HG02678 (cell line): Measurements from ENCODE around the gene RAD54L.
"Not testable (repeated sequence)": the region's sequence is repeated elsewhere in the genome, so short reads cannot be mapped to it uniquely, and the experiment has no call there.

Experiments
- ATAC-seq: cut with Tn5 transposase; IDR thresholded peaks from one replicate; pipeline ENCODE4 v1.9.1; 2021; ENCODE audit warnings: mild to moderate bottlenecking, moderate library complexity; ENCODE audit not compliant: unreplicated experiment

RAD54L gene

DNA sequence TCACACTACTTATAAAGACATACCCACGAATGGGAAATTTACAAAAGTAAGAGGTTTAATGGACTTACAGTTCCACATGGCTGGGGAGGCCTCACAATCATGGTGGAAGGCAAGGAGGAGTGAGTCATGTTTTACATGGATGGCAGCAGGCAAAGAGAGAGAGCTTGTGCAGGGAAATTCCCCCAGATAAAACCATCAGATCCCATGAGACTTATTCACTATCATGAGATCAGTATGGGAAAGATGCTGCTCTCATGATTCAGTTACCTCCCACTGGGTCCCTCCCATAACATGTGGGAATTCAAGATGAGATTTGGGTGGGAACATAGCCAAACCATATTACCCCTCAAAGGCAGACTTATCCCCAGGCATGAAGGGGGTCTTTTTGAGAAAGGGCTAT lies 8.7 kb upstream of the RAD54L start:
- not testable (repeated sequence) for ATAC-seq

DNA sequence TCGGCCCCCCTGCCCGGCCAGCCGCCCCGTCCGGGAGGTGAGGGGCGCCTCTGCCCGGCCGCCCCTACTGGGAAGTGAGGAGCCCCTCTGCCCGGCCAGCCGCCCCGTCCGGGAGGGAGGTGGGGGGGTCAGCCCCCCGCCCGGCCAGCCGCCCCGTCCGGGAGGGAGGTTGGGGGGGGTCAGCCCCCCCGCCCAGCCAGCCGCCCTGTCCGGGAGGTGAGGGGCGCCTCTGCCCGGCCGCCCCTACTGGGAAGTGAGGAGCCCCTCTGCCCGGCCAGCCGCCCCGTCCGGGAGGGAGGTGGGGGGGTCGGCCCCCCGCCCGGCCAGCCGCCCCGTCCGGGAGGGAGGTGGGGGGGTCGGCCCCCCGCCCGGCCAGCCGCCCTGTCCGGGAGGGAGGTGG lies 5.8 kb upstream of the RAD54L start:
- not testable (repeated sequence) for ATAC-seq

GRCh38 chr1:46242918-46243317 lies 4.6 kb upstream of the RAD54L start:
- ATAC-seq: no peak

DNA sequence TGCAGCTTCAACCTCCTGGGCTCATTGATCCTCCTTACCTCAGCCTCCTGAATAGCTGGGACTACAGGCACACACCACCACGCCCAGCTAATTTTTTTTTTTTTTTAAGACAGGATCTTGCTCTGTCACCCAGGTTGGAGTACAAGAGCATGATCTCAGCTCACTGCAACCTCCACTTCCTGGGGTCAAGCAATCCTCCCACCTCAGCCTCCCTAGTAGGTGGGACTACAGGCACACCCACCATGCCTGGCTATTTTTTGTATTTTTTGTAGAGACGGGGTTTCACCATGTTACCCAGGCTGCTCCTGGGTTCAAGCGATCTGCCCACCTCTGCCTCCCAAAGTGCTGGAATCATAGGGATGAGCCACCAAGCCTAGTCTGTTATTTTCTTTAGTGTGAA lies 3.7 kb upstream of the RAD54L start:
- ATAC-seq: not testable (repeated sequence)

GRCh38 chr1:46244656-46245371 lies 2.7 kb upstream of the RAD54L start:
- ATAC-seq: no peak

DNA sequence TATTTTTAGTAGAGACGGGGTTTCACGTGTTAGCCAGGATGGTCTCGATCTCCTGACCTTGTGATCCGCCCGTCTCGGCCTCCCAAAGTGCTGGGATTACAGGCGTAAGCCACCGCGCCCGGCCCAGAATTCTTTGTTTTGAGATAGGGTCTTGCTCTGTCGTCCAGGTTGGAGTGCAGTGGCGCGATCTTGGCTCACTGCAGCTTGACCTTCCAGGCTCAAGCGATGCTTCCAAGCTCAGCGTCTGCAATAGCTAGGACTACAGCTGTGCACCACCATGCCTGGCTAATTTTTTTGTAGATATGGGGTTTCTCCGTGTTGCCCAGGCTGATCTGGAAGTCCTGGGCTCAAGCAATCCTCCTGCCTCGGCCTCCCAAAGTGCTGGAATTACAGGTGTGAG lies 1.4 kb upstream of the RAD54L start:
- ATAC-seq: not testable (repeated sequence)

GRCh38 chr1:46246548-46247435 lies 771 bp upstream of the RAD54L start:
- peak; percentile 56 for ATAC-seq

- ATAC-seq: no peak
These were observed 758 bp downstream of the RAD54L start for GRCh38 chr1:46248122-46248920.

GRCh38 chr1:46254668-46255067 lies 7.1 kb downstream of the RAD54L start:
- ATAC-seq: no peak

GRCh38 chr1:46256523-46256922 lies 9.0 kb downstream of the RAD54L start:
- ATAC-seq: no peak

- no peak for ATAC-seq
These were observed 14.9 kb downstream of the RAD54L start for GRCh38 chr1:46262508-46262907.

DNA sequence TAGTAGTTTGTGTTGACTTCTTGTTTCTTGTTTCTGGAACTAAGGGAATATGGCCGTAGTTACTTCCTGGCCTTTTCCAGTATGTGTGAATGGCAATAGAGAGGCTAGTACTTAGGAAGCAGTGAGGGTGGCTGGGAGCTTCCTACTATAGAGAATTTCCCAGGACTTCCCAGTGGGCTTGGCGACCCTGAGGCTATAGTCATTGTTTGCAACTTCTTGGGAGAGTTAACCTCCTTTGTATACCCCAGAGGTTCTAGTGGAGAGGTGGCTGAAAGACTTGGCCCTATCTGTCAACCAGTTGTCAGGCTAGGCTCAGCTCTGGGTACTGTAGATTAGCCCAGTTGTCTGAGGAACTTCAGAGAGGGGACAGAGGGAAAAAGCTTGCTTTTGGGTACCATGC lies 15.6 kb downstream of the RAD54L start:
- ATAC-seq: no peak

DNA sequence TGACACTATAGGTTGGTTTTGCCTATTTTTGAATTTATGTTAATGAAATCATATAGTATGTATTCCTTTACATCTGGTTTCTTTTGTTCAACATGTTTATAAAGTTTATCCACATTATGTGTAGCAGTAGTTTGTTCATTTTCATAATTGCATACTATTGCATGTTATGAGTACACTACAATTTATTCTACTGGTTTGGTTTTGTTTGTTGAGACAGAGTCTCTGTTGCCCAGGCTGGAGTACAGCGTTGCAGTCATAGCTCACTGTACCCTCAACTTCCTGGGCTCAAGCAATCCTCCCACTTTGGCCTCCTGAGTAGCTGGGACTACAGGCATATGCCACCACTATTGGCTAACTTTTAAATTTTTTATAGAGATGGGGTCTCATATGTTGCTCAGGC lies 21.0 kb downstream of the RAD54L start:
- no peak for ATAC-seq

DNA sequence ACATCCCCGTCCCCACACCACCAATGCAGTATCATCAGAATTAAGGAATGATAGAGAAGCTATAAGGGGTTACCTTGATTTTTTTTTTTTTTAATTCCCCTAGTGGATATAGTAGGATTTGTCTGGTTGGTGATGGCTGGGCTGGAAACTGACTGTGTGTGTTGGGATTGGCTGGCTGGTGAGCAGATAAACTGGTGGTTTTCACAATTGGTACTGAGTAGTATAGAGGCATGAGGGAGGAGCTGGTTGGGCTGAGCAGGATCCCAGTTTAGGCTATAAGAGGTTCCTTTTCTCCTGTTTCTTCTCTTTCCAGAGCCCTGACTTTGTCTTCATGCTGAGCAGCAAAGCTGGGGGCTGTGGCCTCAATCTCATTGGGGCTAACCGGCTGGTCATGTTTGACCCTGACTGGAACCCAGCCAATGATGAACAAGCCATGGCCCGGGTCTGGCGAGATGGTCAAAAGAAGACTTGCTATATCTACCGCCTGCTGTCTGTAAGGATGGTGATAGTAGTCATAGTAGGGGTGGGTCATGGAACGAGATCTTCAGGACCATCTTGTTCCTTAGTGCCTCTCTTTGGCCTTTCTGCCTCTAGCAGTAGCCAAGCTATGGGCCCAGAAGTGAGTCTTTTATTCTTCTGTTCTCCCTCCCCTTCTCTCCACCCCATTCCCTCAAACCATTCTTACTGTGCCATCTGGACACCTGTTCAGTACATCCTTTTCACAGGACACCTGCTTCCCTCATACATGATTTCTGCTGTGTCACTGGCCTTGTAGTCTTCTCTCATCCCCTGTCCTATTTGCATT lies 26.9 kb downstream of the RAD54L start:
- no peak for ATAC-seq

DNA sequence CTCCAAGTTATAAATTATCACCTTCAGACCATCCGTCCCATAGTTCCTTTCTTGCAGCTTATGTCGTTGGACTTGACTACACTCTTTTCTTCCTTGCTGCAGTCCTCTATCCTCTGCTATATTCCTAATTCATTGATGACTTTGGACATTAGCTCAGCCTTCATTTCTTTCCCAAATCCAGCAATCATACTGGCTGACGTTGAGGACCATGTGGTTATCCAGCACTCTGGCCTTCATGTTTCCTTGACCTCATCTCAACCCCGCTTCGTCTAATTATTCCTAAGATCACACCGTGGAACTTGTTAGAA lies 27.4 kb downstream of the RAD54L start:
- ATAC-seq: no peak

DNA sequence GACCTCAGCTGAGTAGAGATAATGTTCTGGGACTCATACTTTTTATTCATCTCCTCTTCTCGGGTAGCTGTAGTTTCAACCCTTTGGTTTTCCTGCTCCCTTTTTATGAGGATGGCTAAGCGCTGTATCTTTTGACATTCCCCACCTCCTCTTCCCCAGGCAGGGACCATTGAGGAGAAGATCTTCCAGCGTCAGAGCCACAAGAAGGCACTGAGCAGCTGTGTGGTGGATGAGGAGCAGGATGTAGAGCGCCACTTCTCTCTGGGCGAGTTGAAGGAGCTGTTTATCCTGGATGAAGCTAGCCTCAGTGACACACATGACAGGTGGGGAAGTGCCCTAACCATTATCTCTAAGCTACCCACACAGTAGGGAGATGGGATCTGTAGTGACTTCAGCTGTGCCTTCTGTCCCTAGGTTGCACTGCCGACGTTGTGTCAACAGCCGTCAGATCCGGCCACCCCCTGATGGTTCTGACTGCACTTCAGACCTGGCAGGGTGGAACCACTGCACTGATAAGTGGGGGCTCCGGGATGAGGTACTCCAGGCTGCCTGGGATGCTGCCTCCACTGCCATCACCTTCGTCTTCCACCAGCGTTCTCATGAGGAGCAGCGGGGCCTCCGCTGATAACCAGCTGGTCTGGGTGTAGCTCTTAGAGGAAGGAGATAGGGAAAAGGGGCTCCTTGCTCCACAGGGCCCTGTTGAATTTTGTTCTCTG lies 30.3 kb downstream of the RAD54L start:
- no peak for ATAC-seq

GRCh38 chr1:46278807-46279206 lies 31.2 kb downstream of the RAD54L start:
- ATAC-seq: no peak

DNA sequence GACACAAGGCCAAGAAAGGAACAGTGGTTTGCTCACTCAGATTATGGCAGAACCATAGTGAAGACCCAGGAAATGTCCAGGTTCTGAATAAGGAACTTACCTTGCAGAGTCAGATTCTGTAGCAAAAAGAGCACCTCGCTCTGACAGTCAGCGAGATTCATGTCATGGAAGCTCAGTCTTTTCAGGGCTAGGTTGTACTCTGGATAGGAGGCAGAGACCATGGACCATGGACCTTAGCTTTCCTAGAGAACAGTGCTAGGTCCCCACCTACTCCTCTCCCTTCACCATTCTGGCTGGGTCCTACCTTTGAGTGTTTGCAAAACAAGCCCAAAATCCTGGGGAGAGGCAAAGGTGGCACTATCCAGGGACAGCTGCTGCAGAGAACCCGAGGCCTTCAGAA lies 32.5 kb downstream of the RAD54L start:
- ATAC-seq: no peak

GRCh38 chr1:46281021-46281420 lies 33.5 kb downstream of the RAD54L start:
- no peak for ATAC-seq

GRCh38 chr1:46284058-46284457 lies 36.5 kb downstream of the RAD54L start:
- ATAC-seq: no peak
